HG03457 (cell line): ENCODE results near the gene WTAP.

Experiments
- ATAC-seq: cut with Tn5 transposase; IDR thresholded peaks from one replicate; pipeline ENCODE4 v1.9.1; 2021; ENCODE audit warnings: moderate number of reproducible peaks; ENCODE audit not compliant: unreplicated experiment

The WTAP gene

DNA sequence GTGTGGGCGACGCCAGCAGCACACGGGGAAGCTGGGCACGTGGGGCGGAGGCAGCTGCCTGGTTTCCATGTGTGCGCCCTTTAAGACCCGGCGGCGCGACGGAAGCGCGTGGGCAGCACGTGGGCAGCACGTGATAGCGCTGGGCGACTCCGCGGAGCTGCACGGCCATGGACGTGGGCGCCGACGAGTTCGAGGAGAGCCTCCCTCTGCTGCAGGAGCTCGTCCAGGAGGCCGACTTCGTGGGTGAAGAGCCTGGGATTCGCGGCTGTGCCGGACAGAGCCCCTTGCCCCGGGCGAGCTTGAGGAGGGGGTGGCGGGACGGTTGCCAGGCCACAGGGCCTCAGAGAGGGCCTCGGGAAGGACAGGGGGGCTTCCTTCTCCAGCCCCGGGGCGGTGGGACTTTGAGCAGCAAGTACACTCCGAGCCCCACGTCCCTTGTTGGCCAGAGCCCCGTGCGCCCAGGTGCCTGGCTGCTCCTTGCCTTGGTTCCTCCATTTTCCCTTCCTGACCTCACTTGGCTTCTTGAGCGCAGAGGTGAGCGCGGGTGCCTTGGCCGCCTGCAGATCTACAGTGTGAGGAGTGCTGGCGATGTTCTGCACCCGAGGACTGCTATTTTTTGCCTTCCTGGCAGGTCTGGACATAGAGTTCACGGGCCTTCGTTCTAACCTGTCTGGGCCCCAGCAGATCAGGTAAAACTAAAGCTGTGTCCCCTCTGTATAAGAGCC lies 73.0 kb downstream of the WTAP start, which contains the start of gene PNLDC1:
TSS of gene PNLDC1 (plus strand) at position 136 of the 725 bp plus-strand sequence. CDS start at position 168, 32 bp downstream.
- ATAC-seq, result no peak

DNA sequence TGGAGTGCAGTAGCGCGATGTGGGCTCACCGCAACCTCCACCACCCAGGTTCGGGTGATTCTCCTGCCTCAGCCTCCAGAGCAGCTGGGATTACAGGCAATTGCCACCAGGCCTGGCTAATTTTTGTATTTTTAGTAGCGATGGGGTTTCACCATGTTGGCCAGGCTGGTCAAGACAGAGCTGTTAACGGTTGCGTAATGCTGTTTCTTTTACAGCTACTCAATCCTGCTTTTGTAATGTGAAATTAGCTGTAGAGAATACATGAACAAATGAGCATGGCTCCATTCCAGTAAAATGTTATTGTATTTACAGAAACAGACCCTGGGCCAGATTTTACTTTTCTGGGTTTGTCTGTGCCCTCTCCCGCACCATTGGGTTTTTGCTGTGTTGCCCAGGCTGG lies 74.6 kb downstream of the WTAP start:
- ATAC-seq, result no peak

DNA sequence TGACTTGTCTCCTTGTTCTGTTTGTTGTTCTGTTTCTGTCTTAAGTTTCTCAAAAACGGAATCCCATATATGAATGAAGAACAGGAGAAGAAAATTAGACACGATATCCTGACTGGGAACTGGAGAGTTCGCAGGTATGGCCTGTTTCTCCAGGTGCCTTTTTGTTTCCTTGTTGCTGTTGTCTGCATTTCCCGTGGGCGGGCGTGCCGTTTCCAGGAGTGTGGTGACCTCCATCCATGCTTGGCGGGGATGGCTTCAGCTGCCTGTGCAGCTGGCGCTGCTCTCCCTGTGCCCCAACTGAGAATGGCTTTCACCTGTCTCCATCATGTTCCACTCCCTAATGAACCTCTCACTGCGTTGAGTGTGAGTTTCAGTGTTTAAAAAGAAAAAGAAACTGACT lies 77.2 kb downstream of the WTAP start:
- ATAC-seq, result no peak

DNA sequence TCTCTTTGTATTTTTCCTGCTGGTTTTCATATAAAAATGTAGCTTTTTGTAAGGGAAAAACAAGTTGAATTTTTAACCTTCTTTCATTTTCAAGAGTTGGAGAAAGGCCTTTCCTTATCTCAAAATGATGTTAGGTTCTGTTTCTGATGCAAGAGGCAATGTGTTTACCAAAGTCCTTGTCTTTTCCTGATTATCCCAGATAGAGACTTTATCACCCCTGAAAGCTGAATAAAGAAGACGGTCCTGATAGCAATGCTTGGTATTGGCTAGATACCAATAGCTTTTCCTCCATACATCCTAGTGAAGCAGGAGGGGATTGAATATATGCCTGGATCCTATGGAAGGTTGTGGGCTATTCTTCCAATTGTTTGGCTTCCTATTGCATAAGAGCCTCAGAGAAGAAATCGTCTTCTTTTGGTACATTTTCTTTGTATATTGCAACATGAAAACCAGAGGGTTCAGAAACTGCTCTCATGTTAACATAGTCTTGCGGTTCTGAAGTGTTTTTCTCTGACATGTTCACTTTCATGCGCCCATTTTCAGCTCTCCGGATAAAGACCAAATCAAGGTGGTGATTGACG lies 78.2 kb downstream of the WTAP start:
- ATAC-seq, result no peak
